Gastrocnemius medialis (tissue), 4 donors: ENCODE measurements around the gene VEGFA. TPM values are rescaled to one million over a fixed set of nuclear protein-coding genes. Genes with fewer than 3 reads are reported as not detected.
A peak's percentile ranks its signal among the peaks of the same experiment; 100 is the strongest.

Experiments
- ATAC-seq, 2 donors: fragments of 150-250 bp; one replicate each; pipeline ENCODE4 v1.9.1; 2016
- DNase-seq, 2 donors: peaks; one replicate each; pipeline ENCODE4 v3.0.0-alpha.2; 2019
- H3K27ac ChIP-seq, 4 donors: fragments of 200-600 bp; sonication (generic); 1 replicate in 1 of 4; 2 replicates in 3 of 4; pipeline ENCODE4 v1.5.1; 2016 to 2018; ENCODE audit warnings: mild to moderate bottlenecking in 2 of 4, moderate library complexity in 1 of 4
- H3K27me3 ChIP-seq, 3 donors: fragments of 200-600 bp; sonication (generic) in 2 of 3; 1 replicate in 1 of 3; 2 replicates in 2 of 3; pipeline versions ENCODE4 v1.5.1 to v1.6.0; 2016 to 2019; ENCODE audit warnings: mild to moderate bottlenecking in 1 of 3, moderate library complexity in 1 of 3
- H3K36me3 ChIP-seq, 2 donors: fragments of 200-600 bp; sonication (generic) in 1 of 2; one replicate each; pipeline ENCODE4 v1.5.1; 2017 to 2018
- H3K4me1 ChIP-seq, 2 donors: fragments of 200-600 bp; sonication (generic) in 1 of 2; one replicate each; pipeline ENCODE4 v1.5.1; 2016 to 2017; ENCODE audit warnings: mild to moderate bottlenecking in 2 of 2
- H3K4me3 ChIP-seq, 4 donors: fragments of 200-600 bp; sonication (generic) in 3 of 4; 1 replicate in 1 of 4; 2 replicates in 3 of 4; pipeline ENCODE4 v1.5.1; 2016 to 2019; ENCODE audit warnings: mild to moderate bottlenecking in 2 of 4
- H3K9me3 ChIP-seq, 3 donors: fragments of 200-600 bp; sonication (generic) in 2 of 3; 1 replicate in 1 of 3; 2 replicates in 2 of 3; pipeline ENCODE4 v1.5.1; 2016 to 2019
- CTCF ChIP-seq, 5 experiments: fragments of 450-650 bp in 3 of 5; fragments of 200-600 bp in 2 of 5; sonication (generic) in 2 of 5; IDR thresholded peaks in 4 of 5; conservative IDR thresholded peaks in 1 of 5; 1 replicate in 4 of 5; 2 replicates in 1 of 5; pipeline ENCODE4 v1.5.1; 2016 to 2019; ENCODE audit warnings: antibody characterized with exemption in 5 of 5, mild to moderate bottlenecking in 3 of 5, moderate library complexity in 3 of 5
- POLR2A ChIP-seq, 2 donors: fragments of 450-650 bp; IDR thresholded peaks; one replicate each; pipeline ENCODE4 v1.6.1; 2017; ENCODE audit warnings: antibody characterized with exemption in 2 of 2, mild to moderate bottlenecking in 2 of 2, moderate library complexity in 2 of 2
- in situ Hi-C, 4 donors: fragments of 200-750 bp; cut with MboI; loops; one replicate each; pipeline versions ENCODE4 v1.15.0 to v1.8.0; 2017; ENCODE audit warnings: low sequenced_read_pairs in 4 of 4
- intact Hi-C: fragments of 100-400 bp; cut with DNase I; formaldehyde crosslinking; loops from one replicate; pipeline ENCODE4 v1.15.1; 2023; ENCODE audit warnings: low total_unique reads
- total RNA-seq, 4 donors: library from RNA; depleted of rRNA; stranded (reverse); fragments of >200 nt; gene quantifications; one replicate each; pipeline versions ENCODE4 v1.1.0 to v1.2.3, GENCODE V29; 2016

VEGFA gene
- total RNA-seq, 4 donors from 2014 or later = 66.4 to 195 (median 149) TPM

GRCh38 chr6:43771858-43772680 is 2.1 kb downstream of the VEGFA start:
- Histone ChIP-seq H3K36me3 (no peaks in the 10 kb centered on the region), H3K4me1 (peaks cover 25 to 41% of the 10 kb centered on the region in 2 donors)

GRCh38 chr6:43772681-43773049 is 2.7 kb downstream of the VEGFA start:
- peak in 1 of 2 donors; percentile 9 for ATAC-seq
- DNase-seq = peak; percentile 36 to 80
- H3K9me3 ChIP-seq = no peaks in the 10 kb centered on the region
- H3K27ac ChIP-seq = peak overlapping the region; percentile 94 to 100 (median 98)
- intact Hi-C loops (loop anchor here (5.0 kb wide), 2 partner anchors 450 to 475 kb away; partner anchors contain the start of genes HSP90AB1 and SLC29A1), in situ Hi-C loops (loop anchor here in 1 of 4 donors (5.0 kb wide), 1 partner anchor 35 kb away; no protein-coding TSS in a partner anchor)
- H3K4me1 ChIP-seq = peaks cover 30 to 47% of the 10 kb centered on the region in 2 donors
- no peak for TF ChIP-seq CTCF (IDR thresholded peaks at IDR 0.05 in 4 of 5, conservative IDR thresholded peaks at IDR 0.05 in 1 of 5)
- TF ChIP-seq POLR2A (IDR thresholded peaks at IDR 0.05) = no peak
- H3K36me3 ChIP-seq = peaks cover 0 to 3% of the 10 kb centered on the region in 2 donors
- H3K4me3 ChIP-seq = peak overlapping the region; percentile 74 to 91 (median 85)
- H3K27me3 ChIP-seq = no peaks in the 10 kb centered on the region

More at GRCh38 chr6:43771858-43772680, 2.1 kb downstream of the VEGFA start:
- DNase-seq = peak; percentile 77 to 88
- peak overlapping the region; percentile 94 to 100 (median 98) for H3K27ac ChIP-seq
- TF ChIP-seq POLR2A (IDR thresholded peaks at IDR 0.05) = peak; percentile 57 to 70
- no peak for TF ChIP-seq CTCF (IDR thresholded peaks at IDR 0.05 in 4 of 5, conservative IDR thresholded peaks at IDR 0.05 in 1 of 5)
- intact Hi-C loops = loop anchor here (2.0 to 5.0 kb wide), 3 partner anchors 103 to 475 kb away; partner anchors contain the start of genes HSP90AB1 and SLC29A1
- in situ Hi-C loops = loop anchor here in 1 of 4 donors (5.0 kb wide), 1 partner anchor 35 kb away; no protein-coding TSS in a partner anchor
- H3K27me3 ChIP-seq = no peaks in the 10 kb centered on the region
- no peaks in the 10 kb centered on the region for H3K9me3 ChIP-seq
- peak; percentile 8 to 17 for ATAC-seq
- H3K4me3 ChIP-seq = peak overlapping the region; percentile 74 to 91 (median 85)

- Histone ChIP-seq H3K27ac (peak overlapping the region; percentile 94 to 100 (median 98)), H3K4me3 (peak overlapping the region; percentile 74 to 91 (median 85)), H3K27me3 (no peaks in the 10 kb centered on the region), H3K9me3 (no peaks in the 10 kb centered on the region), H3K36me3 (peaks cover 0 to 10% of the 10 kb centered on the region in 2 donors), H3K4me1 (peaks cover 37 to 53% of the 10 kb centered on the region in 2 donors)
- intact Hi-C loops (loop anchor here (5.0 kb wide), 2 partner anchors 449 to 474 kb away; partner anchors contain the start of genes HSP90AB1 and SLC29A1), in situ Hi-C loops (loop anchor here in 1 of 4 donors (5.0 kb wide), 1 partner anchor 34 kb away; no protein-coding TSS in a partner anchor)
- TF ChIP-seq CTCF (IDR thresholded peaks at IDR 0.05 in 4 of 5, conservative IDR thresholded peaks at IDR 0.05 in 1 of 5) (peak; percentile 80 to 90 (median 85)), POLR2A (IDR thresholded peaks at IDR 0.05) (peak; percentile 81 to 84)
- ATAC-seq (peak; percentile 12 to 20), DNase-seq (peak; percentile 85 to 90)
Measured at GRCh38 chr6:43773050-43773979, 3.3 kb downstream of the VEGFA start.
